ENCODE measurements around the gene PPIF. TPM values are rescaled to one million over a fixed set of nuclear protein-coding genes. Genes with fewer than 3 reads are reported as not detected.

Gene PPIF
- total and polyA plus RNA-seq, 3 donors from 2014 or later = 80.1 to 106 (median 82.1) TPM

- Histone ChIP-seq H3K27ac (no peak overlapping the region), H3K4me1 (no peaks in the 10 kb centered on the region), H3K27me3 (no peaks in the 10 kb centered on the region), H3K9me3 (no peaks in the 10 kb centered on the region), H3K4me3 (no peak overlapping the region), H3K36me3 (ENCODE audit: low read depth, missing control alignments) (no peaks in the 10 kb centered on the region)
- intact Hi-C loops (cut with DNase I; ENCODE audit: low total_unique reads) = no loop called here
- 72% methylated on average over 8 of the region's 8 CpGs for WGBS, 2 donors
- no peak for DNase-seq
- TF ChIP-seq POLR2A (IDR thresholded peaks at IDR 0.05) (no peak), CTCF (IDR thresholded peaks at IDR 0.05) (no peak)
These were observed 33.9 kb upstream of the PPIF start for GRCh38 chr10:79313320-79313719.

DNA sequence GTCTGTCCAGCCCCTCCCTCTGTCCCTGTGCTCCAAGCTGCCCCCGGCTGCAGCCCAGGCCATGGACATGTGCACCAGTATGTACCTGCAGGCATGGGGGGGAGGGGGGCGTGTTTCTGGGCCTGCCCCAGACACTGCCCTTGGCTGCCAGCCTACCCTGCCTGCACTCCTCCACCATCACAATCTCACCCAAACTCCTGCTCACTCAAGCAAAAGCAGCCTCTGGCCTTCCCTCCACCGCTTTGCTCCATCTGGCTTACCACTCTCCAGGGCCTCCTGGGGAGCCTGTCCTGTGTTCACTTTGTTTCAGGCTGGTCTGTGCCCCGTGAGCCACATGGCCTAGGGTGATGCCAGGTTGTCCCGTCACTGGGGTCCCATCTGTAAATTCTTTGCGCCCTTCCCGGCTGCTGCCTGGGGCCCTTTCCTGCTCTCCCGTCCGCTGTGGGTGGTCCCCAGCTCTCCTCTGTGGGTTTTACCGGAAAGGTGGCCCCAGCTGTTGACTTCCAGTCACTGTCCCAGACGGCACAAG, 33.3 kb upstream of the PPIF start:
- TF ChIP-seq POLR2A (IDR thresholded peaks at IDR 0.05) = no peak
- no peak for TF ChIP-seq CTCF (IDR thresholded peaks at IDR 0.05)
- H3K9me3 ChIP-seq = no peaks in the 10 kb centered on the region
- no peak for DNase-seq
- H3K4me1 ChIP-seq = no peaks in the 10 kb centered on the region
- no peak overlapping the region for H3K27ac ChIP-seq
- no peaks in the 10 kb centered on the region for H3K27me3 ChIP-seq
- 78 to 83% methylated on average over 10 to 11 of the region's 11 CpGs for WGBS, 2 donors
- H3K4me3 ChIP-seq = no peak overlapping the region
- H3K36me3 ChIP-seq (ENCODE audit: low read depth, missing control alignments) = no peaks in the 10 kb centered on the region
- intact Hi-C loops (cut with DNase I; ENCODE audit: low total_unique reads) = no loop called here

DNA sequence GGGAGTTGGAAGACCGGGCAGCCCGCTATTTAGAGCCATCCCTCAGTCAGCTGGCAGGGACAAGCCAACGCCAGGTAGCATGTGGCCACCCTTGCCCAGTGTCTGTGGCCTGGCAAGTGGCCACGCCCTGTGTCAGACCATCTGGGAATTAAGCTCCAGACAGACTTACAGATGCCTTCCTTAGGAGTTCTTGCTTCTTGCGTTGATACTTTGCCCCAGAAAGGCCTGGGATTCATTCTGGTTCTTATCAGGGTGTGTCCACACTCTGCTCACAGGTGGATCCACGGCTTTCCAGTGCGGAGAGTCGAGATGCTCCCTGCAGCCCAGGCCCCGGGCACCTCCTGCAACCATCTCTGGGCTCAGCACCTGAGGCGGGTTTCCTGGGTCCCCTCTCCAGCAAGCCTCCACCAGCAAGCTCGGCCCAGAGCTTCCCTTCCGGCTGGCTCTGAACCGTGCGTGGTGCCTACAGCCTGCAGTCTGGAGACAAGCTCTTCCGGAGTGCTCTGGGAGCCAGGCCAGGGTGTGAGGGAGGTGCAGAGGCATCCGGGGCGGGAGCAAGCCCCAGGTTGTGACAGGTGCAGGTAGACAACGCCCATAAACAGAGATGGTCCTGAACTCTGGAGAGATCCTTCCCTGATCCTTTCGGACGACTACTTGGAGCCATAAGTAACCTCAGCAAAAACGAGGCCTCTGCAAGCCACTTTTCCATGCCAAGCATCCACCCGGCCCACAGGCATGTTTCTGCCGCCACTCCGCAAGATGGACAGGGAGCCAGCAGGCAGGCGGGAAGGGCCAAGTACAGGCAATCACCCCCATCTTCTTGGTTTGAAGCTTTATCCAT, 32.3 kb upstream of the PPIF start:
- Histone ChIP-seq H3K36me3 (ENCODE audit: low read depth, missing control alignments) (no peaks in the 10 kb centered on the region), H3K27ac (no peak overlapping the region), H3K9me3 (no peaks in the 10 kb centered on the region), H3K4me1 (no peaks in the 10 kb centered on the region), H3K4me3 (no peak overlapping the region), H3K27me3 (no peaks in the 10 kb centered on the region)
- 87% methylated on average over 17 to 25 of the region's 25 CpGs for WGBS, 2 donors
- DNase-seq = no peak
- intact Hi-C loops (cut with DNase I; ENCODE audit: low total_unique reads) = no loop called here
- TF ChIP-seq CTCF (IDR thresholded peaks at IDR 0.05) = no peak
- no peak for TF ChIP-seq POLR2A (IDR thresholded peaks at IDR 0.05)

GRCh38 chr10:79315602-79315920, 31.7 kb upstream of the PPIF start:
- intact Hi-C loops (cut with DNase I; ENCODE audit: low total_unique reads) = no loop called here
- 81 to 83% methylated on average over 11 of the region's 11 CpGs for WGBS, 2 donors
- H3K27ac ChIP-seq = no peak overlapping the region
- H3K4me1 ChIP-seq = no peaks in the 10 kb centered on the region
- no peaks in the 10 kb centered on the region for H3K9me3 ChIP-seq
- no peaks in the 10 kb centered on the region for H3K36me3 ChIP-seq (ENCODE audit: low read depth, missing control alignments)
- DNase-seq = no peak
- TF ChIP-seq POLR2A (IDR thresholded peaks at IDR 0.05) (no peak), CTCF (IDR thresholded peaks at IDR 0.05) (no peak)
- H3K4me3 ChIP-seq = no peak overlapping the region
- no peaks in the 10 kb centered on the region for H3K27me3 ChIP-seq

Data from testis (tissue), 3 donors.